IgD-negative memory B cell (primary cell): ENCODE measurements around the gene SRRM2. TPM values are rescaled to one million over a fixed set of nuclear protein-coding genes. Genes with fewer than 3 reads are reported as not detected.

Experiments
- H3K27ac Mint-ChIP-seq, 3 donors: one replicate each; pipeline ENCODE4 v1.8.0; 2020 to 2022; ENCODE audit warnings: mild to moderate bottlenecking in 3 of 3, mixed read lengths in 3 of 3, moderate library complexity in 1 of 3
- H3K27me3 Mint-ChIP-seq: one replicate; pipeline ENCODE4 v1.8.0; 2021; ENCODE audit warnings: mixed read lengths
- H3K36me3 Mint-ChIP-seq: one replicate; pipeline ENCODE4 v1.8.0; 2020; ENCODE audit warnings: mild to moderate bottlenecking, mixed read lengths
- H3K4me1 Mint-ChIP-seq, 3 donors: one replicate each; pipeline ENCODE4 v1.8.0; 2020 to 2022; ENCODE audit warnings: mixed read lengths in 3 of 3, mild to moderate bottlenecking in 1 of 3
- H3K4me3 Mint-ChIP-seq, 4 donors: one replicate each; pipeline ENCODE4 v1.8.0; 2020 to 2022; ENCODE audit warnings: mild to moderate bottlenecking in 4 of 4, mixed read lengths in 4 of 4, moderate library complexity in 3 of 4
- H3K9me3 Mint-ChIP-seq, 3 donors: one replicate each; pipeline ENCODE4 v1.8.0; 2020 to 2021; ENCODE audit warnings: mixed read lengths in 3 of 3, mild to moderate bottlenecking in 1 of 3
- polyA plus RNA-seq: library from polyadenylated mRNA; unstranded; fragments of 300-500 nt; fragmentation: Illumina TruSeq; gene quantifications from one replicate; pipeline ENCODE4 v1.2.3, GENCODE V29; 2021

SRRM2 gene
- polyA plus RNA-seq: 159 TPM

- Mint-ChIP-seq H3K9me3 (no peaks in the 10 kb centered on the region), H3K4me1 (peaks cover 40 to 48% (median 42%) of the 10 kb centered on the region in 3 donors), H3K27me3 (peaks cover 2% of the 10 kb centered on the region), H3K36me3 (peaks cover 2% of the 10 kb centered on the region), H3K27ac (peak within 1 kb of the TSS; percentile 98 to 100 (median 99)), H3K4me3 (peak within 1 kb of the TSS; percentile 91 to 99 (median 97))
These were observed at the start of gene SRRM2 for GRCh38 chr16:2752035-2752849. Gene SRRM2 (plus strand): TSS chr16:2752638. CDS start chr16:2756365, 3,727 bp downstream.

DNA sequence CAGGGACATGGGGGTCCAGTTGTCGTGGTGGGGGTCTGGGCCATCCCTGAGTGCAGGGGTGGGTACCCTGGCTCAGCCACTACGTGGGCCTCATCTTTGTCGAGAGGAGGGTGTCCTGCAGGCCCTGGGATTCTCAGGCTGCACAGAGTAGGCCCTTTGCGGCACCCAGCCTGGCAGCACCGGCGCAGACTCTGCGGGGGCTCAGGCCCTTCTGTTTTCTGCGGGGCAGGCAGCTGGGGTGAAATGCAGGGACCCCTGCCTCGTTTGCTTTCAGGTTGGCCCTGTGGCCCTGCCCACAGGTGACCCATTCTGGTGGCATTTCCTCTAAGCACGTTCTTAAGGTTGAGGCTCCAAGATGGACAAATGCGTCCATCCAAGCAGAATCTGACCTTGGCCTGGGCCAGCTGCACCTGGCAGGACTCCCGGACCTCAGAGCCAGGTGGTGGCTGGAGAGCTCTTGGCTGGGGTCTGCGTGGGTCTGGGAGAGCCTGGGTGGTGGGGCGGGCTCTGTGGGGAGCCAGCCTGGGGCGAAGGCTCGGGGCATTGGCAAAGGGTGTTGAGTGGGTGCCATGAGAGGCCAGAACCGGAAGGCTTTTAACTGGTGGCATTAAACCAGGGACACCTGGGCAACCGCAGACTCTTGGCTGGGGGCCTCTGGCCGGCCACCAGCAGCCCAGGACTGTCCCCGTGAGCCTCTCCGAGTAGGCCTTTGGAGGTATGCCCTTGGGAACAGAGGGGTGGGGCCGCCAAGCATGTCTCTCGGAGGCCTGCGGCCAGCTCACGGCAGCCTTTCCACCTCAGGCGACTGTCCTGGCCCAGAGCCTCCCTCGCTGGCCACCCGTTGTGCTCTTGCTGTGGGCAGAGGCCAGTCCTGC, 49.3 kb upstream of the SRRM2 start:
- Mint-ChIP-seq H3K9me3 (no peaks in the 10 kb centered on the region), H3K27ac (no peak overlapping the region), H3K27me3 (no peaks in the 10 kb centered on the region), H3K36me3 (no peaks in the 10 kb centered on the region), H3K4me1 (no peaks in the 10 kb centered on the region), H3K4me3 (peak overlapping the region in 1 of 4 donors; percentile 32)

GRCh38 chr16:2704166-2704982, 48.1 kb upstream of the SRRM2 start:
- no peaks in the 10 kb centered on the region for H3K27me3 Mint-ChIP-seq
- H3K9me3 Mint-ChIP-seq: no peaks in the 10 kb centered on the region
- H3K27ac Mint-ChIP-seq: no peak overlapping the region
- H3K4me1 Mint-ChIP-seq: no peaks in the 10 kb centered on the region
- H3K4me3 Mint-ChIP-seq: no peak overlapping the region
- no peaks in the 10 kb centered on the region for H3K36me3 Mint-ChIP-seq

- H3K4me1 Mint-ChIP-seq: no peaks in the 10 kb centered on the region
- H3K27ac Mint-ChIP-seq: no peak overlapping the region
- no peaks in the 10 kb centered on the region for H3K9me3 Mint-ChIP-seq
- no peaks in the 10 kb centered on the region for H3K27me3 Mint-ChIP-seq
- no peak overlapping the region for H3K4me3 Mint-ChIP-seq
- no peaks in the 10 kb centered on the region for H3K36me3 Mint-ChIP-seq
These were observed 47.5 kb upstream of the SRRM2 start for GRCh38 chr16:2704983-2705275.

- H3K27ac Mint-ChIP-seq: no peak overlapping the region
- H3K9me3 Mint-ChIP-seq: no peaks in the 10 kb centered on the region
- no peaks in the 10 kb centered on the region for H3K27me3 Mint-ChIP-seq
- no peak overlapping the region for H3K4me3 Mint-ChIP-seq
- H3K4me1 Mint-ChIP-seq: no peaks in the 10 kb centered on the region
- H3K36me3 Mint-ChIP-seq: no peaks in the 10 kb centered on the region
These were observed 47.1 kb upstream of the SRRM2 start for GRCh38 chr16:2705351-2705750.

- no peak overlapping the region for H3K4me3 Mint-ChIP-seq
- no peaks in the 10 kb centered on the region for H3K9me3 Mint-ChIP-seq
- no peaks in the 10 kb centered on the region for H3K36me3 Mint-ChIP-seq
- H3K4me1 Mint-ChIP-seq: peaks cover 0 to 2% (median 0%) of the 10 kb centered on the region in 3 donors
- no peaks in the 10 kb centered on the region for H3K27me3 Mint-ChIP-seq
- H3K27ac Mint-ChIP-seq: no peak overlapping the region
These were observed 46.4 kb upstream of the SRRM2 start for GRCh38 chr16:2706085-2706484.

DNA sequence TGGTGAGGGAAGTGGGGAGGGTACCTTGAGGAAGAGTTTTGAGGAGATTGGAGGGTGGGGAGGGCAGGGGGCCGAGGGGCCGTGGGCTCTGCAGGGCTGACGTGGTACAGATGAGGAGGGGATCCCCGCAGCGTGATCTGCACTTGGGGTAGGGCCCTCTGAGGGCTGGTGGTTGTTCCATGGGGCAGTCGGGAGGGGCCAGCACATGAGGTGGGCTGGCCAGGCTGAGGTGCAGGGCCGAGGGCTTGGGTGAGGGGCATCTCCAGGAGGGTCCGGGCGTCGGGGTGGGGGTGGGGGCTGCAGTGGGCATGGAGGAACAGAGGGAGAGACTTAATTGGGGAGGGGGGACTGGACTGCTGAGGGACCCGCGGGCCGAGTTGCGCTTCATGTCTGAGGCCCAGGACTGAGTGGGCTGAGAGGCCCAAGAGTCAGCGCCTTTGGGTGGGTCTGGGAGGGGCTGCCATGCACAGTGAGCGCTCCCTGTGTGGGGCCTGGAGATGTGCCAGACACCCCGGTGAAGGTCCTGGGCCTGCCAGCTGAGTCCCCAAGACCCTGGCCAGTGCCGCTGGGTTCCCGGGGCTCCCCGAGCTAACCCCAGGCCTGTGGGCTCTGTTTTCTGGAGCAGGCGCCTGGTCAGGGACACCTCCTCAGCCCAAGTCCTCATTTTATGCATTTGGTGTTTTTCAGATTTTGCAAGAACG, 45.7 kb upstream of the SRRM2 start:
- Mint-ChIP-seq H3K27ac (no peak overlapping the region), H3K4me1 (peaks cover 0 to 2% (median 0%) of the 10 kb centered on the region in 3 donors)

GRCh38 chr16:2707368-2708289, 44.8 kb upstream of the SRRM2 start:
- no peaks in the 10 kb centered on the region for H3K36me3 Mint-ChIP-seq
- H3K4me1 Mint-ChIP-seq: peaks cover 0 to 2% (median 0%) of the 10 kb centered on the region in 3 donors
- H3K27ac Mint-ChIP-seq: no peak overlapping the region
- no peaks in the 10 kb centered on the region for H3K27me3 Mint-ChIP-seq
- no peaks in the 10 kb centered on the region for H3K9me3 Mint-ChIP-seq
- H3K4me3 Mint-ChIP-seq: no peak overlapping the region

More for the DNA sequence above, 45.7 kb upstream of the SRRM2 start:
- H3K36me3 Mint-ChIP-seq: no peaks in the 10 kb centered on the region
- H3K9me3 Mint-ChIP-seq: no peaks in the 10 kb centered on the region
- H3K27me3 Mint-ChIP-seq: no peaks in the 10 kb centered on the region
- H3K4me3 Mint-ChIP-seq: no peak overlapping the region

DNA sequence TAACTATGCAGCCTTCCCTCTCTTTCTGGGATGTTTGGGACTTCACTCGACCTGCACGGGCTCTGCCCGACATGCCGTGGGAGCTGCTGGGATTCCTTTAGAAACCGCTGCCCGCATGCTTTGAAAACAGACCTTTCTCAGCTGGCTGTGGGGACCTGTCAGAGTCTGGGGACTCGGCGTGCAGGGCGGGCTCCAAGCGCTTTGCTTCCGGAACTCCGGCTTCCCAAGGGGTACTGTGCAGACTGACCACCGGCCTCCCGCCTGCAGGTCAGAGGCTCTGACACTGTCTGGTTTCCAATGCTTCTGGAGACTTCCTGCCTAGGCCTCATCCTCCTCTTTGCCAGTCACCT, 44.2 kb upstream of the SRRM2 start:
- H3K9me3 Mint-ChIP-seq: no peaks in the 10 kb centered on the region
- no peak overlapping the region for H3K4me3 Mint-ChIP-seq
- H3K4me1 Mint-ChIP-seq: peaks cover 0 to 2% (median 0%) of the 10 kb centered on the region in 3 donors
- H3K36me3 Mint-ChIP-seq: no peaks in the 10 kb centered on the region
- H3K27ac Mint-ChIP-seq: no peak overlapping the region
- no peaks in the 10 kb centered on the region for H3K27me3 Mint-ChIP-seq

DNA sequence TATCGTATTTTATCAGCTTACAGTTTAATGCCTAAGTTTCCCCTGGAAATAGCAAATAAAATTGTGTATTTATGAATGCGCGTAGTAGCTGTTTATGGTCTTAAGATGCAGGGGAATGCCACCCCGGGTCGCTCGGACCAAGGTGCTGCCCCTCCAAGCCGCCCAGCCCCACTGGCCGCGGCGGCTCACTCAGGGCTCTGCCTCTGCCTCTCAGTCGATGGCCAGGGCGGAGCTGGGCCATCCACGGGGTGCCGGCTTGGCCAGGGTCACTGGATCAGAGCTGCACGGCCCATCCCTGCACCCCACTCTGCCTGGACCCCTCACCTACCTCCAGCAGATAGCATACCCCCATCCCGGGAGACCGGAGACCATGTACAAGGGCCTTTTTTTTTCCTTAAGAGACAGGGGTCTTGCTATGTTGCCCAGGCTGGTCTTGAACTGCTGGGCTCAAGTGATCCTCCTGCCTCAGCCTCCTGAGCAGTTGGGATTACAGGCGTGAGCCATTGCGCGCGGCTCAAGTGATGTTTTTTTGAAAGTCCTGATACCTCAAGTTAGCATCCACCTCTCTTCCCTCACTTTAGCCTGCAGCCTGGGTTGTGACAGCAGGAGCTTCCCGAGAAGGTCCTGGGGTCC, 43.4 kb upstream of the SRRM2 start:
- H3K36me3 Mint-ChIP-seq: no peaks in the 10 kb centered on the region
- no peak overlapping the region for H3K4me3 Mint-ChIP-seq
- H3K27me3 Mint-ChIP-seq: no peaks in the 10 kb centered on the region

GRCh38 chr16:2709588-2709984, 42.9 kb upstream of the SRRM2 start:
- H3K4me1 Mint-ChIP-seq: peaks cover 0 to 2% (median 0%) of the 10 kb centered on the region in 3 donors

More for the DNA sequence above, 43.4 kb upstream of the SRRM2 start:
- Mint-ChIP-seq H3K4me1 (peaks cover 0 to 2% (median 0%) of the 10 kb centered on the region in 3 donors), H3K9me3 (no peaks in the 10 kb centered on the region), H3K27ac (no peak overlapping the region)

DNA sequence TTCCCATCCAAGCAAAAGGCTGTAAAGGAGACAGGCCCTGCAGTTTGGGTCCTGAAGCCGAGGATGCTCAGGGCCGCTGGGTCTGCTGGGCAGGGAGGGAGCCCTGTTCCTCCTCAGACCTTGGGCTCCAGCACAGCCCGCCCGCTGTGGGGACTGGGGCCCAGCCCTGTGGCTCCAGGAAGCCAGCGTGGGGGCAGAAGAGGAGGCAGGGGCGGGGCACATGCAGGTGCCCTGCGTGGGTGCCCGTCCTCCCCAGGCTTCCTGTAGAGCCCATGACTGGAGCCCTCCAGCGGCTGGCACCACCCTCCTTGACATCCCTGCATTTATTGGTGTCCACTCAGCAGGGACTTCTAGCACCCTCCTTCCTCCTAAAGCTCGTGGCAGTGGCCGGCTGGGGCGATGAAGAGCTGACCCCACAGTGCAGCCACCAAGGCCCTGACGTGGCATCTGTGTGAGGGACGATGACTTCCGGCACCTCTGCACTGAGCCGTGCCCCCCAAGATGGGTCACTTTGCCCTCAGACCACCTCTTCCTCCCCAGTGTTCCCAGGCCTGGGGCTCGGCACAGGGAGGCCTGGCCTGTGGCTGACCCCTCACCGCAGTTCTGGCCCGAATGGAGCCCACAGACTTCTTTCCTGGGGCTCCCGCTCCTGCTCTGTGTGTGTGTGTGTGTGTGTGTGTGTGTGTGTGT, 42.3 kb upstream of the SRRM2 start:
- Mint-ChIP-seq H3K27me3 (peaks cover 4% of the 10 kb centered on the region), H3K36me3 (no peaks in the 10 kb centered on the region), H3K27ac (no peak overlapping the region), H3K4me1 (peaks cover 0 to 5% (median 0%) of the 10 kb centered on the region in 3 donors), H3K9me3 (no peaks in the 10 kb centered on the region), H3K4me3 (no peak overlapping the region)

More at GRCh38 chr16:2709588-2709984, 42.9 kb upstream of the SRRM2 start:
- H3K9me3 Mint-ChIP-seq: no peaks in the 10 kb centered on the region
- no peaks in the 10 kb centered on the region for H3K27me3 Mint-ChIP-seq
- H3K27ac Mint-ChIP-seq: no peak overlapping the region
- no peaks in the 10 kb centered on the region for H3K36me3 Mint-ChIP-seq
- no peak overlapping the region for H3K4me3 Mint-ChIP-seq
